C4-2B (cell line): ENCODE results near the gene SGK2.

Experiments used
- H3K27ac ChIP-seq: fragments of 450-650 bp; 2 replicates; pipeline ENCODE4 v1.5.1; 2017
- ZFX ChIP-seq: fragments of 450-650 bp; IDR thresholded peaks from 2 replicates; pipeline ENCODE4 v1.6.1; 2017
- TF ChIP-seq, protein P1 (sequence below): fragments of 450-650 bp; conservative IDR thresholded peaks from 2 replicates; pipeline ENCODE4 v1.5.1; 2017; ENCODE audit warnings: mild to moderate bottlenecking

SGK2 gene

DNA sequence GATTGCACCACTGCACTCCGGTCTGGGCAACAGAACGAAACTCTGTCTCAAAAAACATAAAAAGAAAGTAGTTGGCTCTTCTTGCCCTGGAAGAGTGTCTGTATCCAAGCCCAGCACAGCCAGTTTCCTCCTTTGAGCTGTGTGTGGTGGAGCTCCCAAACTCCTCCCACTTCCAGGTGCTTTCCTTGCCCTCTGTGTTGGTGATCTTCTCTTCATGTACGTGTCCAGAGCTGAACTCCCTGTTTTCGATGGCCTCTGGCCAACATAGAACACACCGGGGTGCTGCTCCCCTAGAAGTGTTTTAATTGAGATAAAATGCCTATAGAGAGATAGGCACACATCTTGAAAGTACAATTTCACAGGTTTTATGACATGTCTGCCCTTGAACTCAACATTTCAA lies 16.7 kb upstream of the SGK2 start:
- H3K27ac ChIP-seq, result no peak overlapping the region
- TF ChIP-seq, protein P1, sequence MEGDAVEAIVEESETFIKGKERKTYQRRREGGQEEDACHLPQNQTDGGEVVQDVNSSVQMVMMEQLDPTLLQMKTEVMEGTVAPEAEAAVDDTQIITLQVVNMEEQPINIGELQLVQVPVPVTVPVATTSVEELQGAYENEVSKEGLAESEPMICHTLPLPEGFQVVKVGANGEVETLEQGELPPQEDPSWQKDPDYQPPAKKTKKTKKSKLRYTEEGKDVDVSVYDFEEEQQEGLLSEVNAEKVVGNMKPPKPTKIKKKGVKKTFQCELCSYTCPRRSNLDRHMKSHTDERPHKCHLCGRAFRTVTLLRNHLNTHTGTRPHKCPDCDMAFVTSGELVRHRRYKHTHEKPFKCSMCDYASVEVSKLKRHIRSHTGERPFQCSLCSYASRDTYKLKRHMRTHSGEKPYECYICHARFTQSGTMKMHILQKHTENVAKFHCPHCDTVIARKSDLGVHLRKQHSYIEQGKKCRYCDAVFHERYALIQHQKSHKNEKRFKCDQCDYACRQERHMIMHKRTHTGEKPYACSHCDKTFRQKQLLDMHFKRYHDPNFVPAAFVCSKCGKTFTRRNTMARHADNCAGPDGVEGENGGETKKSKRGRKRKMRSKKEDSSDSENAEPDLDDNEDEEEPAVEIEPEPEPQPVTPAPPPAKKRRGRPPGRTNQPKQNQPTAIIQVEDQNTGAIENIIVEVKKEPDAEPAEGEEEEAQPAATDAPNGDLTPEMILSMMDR, result no peak
- no peak for TF ChIP-seq ZFX

DNA sequence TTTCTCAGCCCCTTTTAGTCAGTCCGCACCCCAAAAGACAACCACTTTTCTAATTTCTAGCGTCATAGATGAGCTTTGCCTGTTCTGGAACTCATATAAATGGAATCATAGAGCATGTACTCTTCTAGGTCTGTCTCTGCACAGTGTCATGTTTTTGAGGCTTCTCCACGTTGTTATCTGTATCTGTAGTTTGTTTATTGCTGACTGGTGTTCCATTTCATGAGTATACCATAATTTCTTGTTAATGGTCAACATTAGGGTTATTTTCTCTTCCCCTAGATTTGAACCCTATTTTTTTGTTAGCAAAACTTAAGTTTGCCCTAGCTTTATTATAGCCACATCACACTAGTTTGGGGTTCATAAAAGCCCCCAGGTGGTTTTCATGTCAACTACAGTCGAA lies 16.2 kb upstream of the SGK2 start:
- H3K27ac ChIP-seq, result no peak overlapping the region
- TF ChIP-seq ZFX, result no peak

DNA sequence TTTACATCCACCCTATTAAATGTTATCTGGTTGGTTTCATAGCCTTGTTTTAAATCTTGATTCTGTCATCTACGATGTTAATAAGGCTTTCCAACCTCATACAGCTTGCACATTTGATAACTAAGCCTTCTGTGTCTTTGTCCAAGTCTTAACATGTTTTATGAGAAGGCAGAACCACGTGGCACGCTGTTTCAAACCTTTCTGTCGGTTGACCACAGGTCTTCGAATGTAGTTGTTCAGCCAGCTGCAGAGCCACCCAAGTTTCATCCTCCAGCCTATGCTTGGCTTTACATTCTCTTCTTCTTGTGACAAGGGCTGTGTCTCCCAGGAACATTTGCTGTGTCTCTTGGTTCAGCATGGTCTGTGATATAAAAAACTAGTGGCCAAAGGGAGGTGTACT lies 15.7 kb upstream of the SGK2 start:
- TF ChIP-seq, protein P1, result no peak
- no peak for TF ChIP-seq ZFX
- H3K27ac ChIP-seq, result no peak overlapping the region

DNA sequence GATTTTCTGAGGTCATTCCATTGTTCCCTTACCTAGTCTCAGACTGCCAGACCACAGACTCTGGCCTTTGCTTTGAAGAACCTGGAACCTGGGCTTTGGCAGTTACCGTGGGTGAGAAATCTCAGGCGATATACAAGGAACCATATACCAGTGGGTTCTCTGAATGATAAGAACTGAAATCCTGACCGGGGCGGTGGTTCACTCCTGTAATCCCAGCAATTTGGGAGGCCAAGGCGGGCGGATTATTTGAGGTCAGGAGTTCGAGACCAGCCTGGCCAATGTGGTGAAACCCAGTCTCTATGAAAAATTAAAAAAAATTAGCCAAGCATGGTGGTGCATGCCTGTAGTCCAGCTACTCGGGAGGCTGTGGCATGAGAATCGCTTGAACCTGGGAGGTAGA lies 14.3 kb upstream of the SGK2 start:
- H3K27ac ChIP-seq, result no peak overlapping the region

DNA sequence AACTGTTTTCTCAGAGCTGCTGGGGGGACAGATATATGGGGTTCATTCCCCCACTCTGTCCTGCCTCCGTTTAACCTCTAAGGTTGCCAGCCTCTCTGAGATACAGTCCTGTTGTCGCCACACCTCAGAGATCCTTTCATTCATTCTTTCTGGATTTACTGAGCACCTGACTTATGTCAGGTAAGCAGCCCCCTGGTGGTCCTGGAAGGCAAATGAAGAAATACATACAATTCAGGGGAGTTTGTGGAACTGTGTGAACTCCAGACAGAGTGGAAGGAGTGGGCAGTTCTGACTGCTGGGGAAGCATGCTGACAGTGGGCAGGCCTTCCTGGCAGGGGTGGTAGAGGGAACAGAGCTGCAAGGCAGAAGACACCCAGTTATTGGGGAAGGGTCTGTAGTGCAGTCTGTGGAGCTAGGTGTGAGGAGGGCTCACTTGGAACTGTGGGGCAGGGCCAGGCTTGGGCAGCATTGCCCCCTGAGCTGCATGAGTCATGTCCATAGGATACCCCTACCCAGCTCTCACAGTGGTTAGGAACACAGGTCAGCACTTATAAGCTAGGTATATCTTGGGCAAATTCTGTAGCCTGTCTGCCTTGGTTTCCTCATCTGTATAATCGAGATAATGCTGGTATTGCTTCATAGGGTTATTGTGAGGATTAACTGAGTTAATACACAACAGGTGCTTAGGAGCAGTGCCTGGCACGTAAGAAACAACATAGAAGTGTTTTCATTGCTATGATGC lies 12.8 kb upstream of the SGK2 start:
- TF ChIP-seq, protein P1, result no peak; the same call in 1 of the 2 replicates
- no peak for TF ChIP-seq ZFX
- H3K27ac ChIP-seq, result no peak overlapping the region

More for the DNA sequence above, 14.3 kb upstream of the SGK2 start:
- TF ChIP-seq, protein P1, result no peak
- no peak for TF ChIP-seq ZFX

DNA sequence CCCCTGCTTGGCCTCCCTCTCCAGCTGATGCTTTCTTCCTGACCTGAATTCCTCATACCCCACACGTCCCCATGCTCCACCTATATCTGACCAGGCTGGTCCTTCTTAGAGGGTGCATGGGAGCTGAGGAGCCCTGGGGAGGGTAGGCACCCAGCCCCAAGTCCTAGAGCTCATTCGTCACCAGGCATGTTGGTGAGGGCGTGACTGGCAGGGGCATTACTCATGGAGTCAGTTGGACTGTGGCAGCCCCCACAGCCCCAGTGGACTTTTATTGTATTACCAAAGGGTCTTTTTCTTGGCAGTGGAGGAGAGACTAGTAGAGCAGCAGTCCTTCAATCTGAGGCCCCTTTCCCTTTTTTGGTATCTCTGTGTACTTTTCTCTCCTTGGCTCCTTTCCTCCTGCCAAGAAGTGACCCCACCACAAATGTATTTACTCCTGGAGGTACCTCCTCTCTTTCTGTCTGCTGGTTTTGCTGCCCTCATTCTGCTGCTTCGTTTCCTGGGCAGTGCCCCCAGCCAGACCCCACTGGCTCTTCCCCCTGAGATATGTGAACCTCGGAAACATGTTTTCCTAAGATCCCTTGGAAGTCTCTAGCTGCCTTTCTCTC lies 10.4 kb upstream of the SGK2 start:
- TF ChIP-seq, protein P1, result no peak
- TF ChIP-seq ZFX, result no peak
- H3K27ac ChIP-seq, result no peak overlapping the region

DNA sequence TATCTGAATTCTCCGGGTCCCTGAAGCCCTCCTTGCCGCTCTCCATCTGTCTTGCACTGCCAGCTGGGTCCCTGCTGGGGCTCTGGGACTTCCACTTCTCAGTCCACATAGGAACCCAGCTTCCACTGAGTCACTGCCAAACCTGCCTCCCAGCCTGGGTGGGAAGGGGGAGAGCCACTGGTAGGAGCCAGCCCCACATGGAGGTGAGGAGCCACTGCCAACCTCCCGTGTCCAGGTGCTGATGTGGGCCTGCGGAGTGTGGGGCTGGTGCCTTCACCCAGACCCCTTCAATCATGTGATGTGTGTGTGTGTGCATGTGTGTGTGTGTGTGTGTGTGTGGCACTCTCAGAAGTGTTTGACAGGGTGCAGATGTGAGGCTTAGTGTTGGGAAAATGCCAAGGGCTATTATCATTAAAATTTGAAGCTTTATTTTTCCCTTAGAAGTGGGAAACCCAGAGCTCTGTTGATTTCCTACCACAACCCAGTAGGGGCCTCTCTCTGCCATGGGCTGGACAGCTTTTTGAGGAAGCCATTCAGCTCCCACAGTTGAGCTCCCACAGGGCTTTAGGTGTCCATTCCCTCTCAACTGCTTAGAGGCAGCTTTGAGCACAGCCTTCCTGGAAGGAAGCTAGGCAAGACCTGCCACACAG lies 9.3 kb upstream of the SGK2 start:
- TF ChIP-seq, protein P1, result no peak
- TF ChIP-seq ZFX, result no peak
- no peak overlapping the region for H3K27ac ChIP-seq
